Fibroblast of lung (primary cell): ENCODE measurements around the gene METTL21C. TPM values are rescaled to one million over a fixed set of nuclear protein-coding genes. Genes with fewer than 3 reads are reported as not detected.

Experiments used
- DNase-seq, 2 donors: peaks; one replicate each; pipeline versions ENCODE4 v3.0.0 to v3.0.0-alpha.2; 2010; ENCODE audit warnings: low read depth in 2 of 2
- H2AFZ ChIP-seq: 2 replicates; pipeline ENCODE4 v1.5.1; 2012; ENCODE audit warnings: low read length, control low read depth, inconsistent platforms
- H3K27ac ChIP-seq: 2 replicates; pipeline ENCODE4 v1.5.1; 2011; ENCODE audit warnings: low read length, control low read depth; ENCODE audit not compliant: insufficient read depth
- H3K27me3 ChIP-seq: 2 replicates; pipeline ENCODE4 v1.5.1; 2011; ENCODE audit warnings: mild to moderate bottlenecking, low read length; ENCODE audit not compliant: control insufficient read depth, insufficient read depth
- H3K36me3 ChIP-seq: 2 replicates; pipeline ENCODE4 v1.5.1; 2011; ENCODE audit warnings: low read length; ENCODE audit not compliant: control insufficient read depth, insufficient read depth
- H3K4me1 ChIP-seq: 2 replicates; pipeline ENCODE4 v1.5.1; 2011; ENCODE audit warnings: low read length; ENCODE audit not compliant: control insufficient read depth, insufficient read depth; ENCODE audit errors: extremely low read depth
- H3K4me2 ChIP-seq: 2 replicates; pipeline ENCODE4 v1.5.1; 2011; ENCODE audit warnings: low read length, control low read depth; ENCODE audit not compliant: insufficient read depth; ENCODE audit errors: extremely low read depth
- H3K4me3 ChIP-seq, 4 experiments: fragments of 200-600 bp in 1 of 4; sonication (generic) in 1 of 4; replicated peaks in 1 of 4; 2 replicates each; pipeline ENCODE4 v1.5.1; 2011 to 2016; ENCODE audit warnings: low read length in 4 of 4, low read depth in 3 of 4, mild to moderate bottlenecking in 3 of 4, control low read depth in 2 of 4, inconsistent platforms in 1 of 4, mixed read lengths in 1 of 4; ENCODE audit not compliant: insufficient read depth in 1 of 4; ENCODE audit errors: control extremely low read depth in 1 of 4
- H3K79me2 ChIP-seq: 2 replicates; pipeline ENCODE4 v1.5.1; 2012; ENCODE audit warnings: mild to moderate bottlenecking, low read length, inconsistent platforms; ENCODE audit not compliant: control insufficient read depth, insufficient read depth
- H3K9ac ChIP-seq: 2 replicates; pipeline ENCODE4 v1.5.1; 2011; ENCODE audit warnings: mild to moderate bottlenecking, low read length, control low read depth; ENCODE audit not compliant: insufficient read depth
- H3K9me3 ChIP-seq: 2 replicates; pipeline ENCODE4 v1.5.1; 2012; ENCODE audit warnings: low read depth, low read length; ENCODE audit not compliant: control insufficient read depth, insufficient read depth
- H4K20me1 ChIP-seq: 2 replicates; pipeline ENCODE4 v1.5.1; 2011; ENCODE audit warnings: low read length; ENCODE audit not compliant: control insufficient read depth, insufficient read depth; ENCODE audit errors: extremely low read depth
- CTCF ChIP-seq, 2 donors: IDR thresholded peaks in 1 of 2; conservative IDR thresholded peaks in 1 of 2; 1 replicate in 1 of 2; 2 replicates in 1 of 2; pipeline ENCODE4 v1.5.1; 2011 to 2012; ENCODE audit warnings: low read length in 2 of 2, control low read depth in 1 of 2, inconsistent platforms in 1 of 2, low read depth in 1 of 2, mild to moderate bottlenecking in 1 of 2
- EZH2 ChIP-seq: IDR thresholded peaks from 2 replicates; pipeline ENCODE4 v1.5.1; 2012; ENCODE audit warnings: low read length, control low read depth, mild to moderate bottlenecking; ENCODE audit errors: missing control alignments
- polyA plus RNA-seq, 2 donors: library from polyadenylated mRNA; depleted of rRNA in 1 of 2; stranded (reverse) in 1 of 2; unstranded in 1 of 2; fragments of >200 nt; gene quantifications; 2 replicates each; pipeline ENCODE4 v1.2.1, GENCODE V29; 2011 to 2012; ENCODE audit warnings: missing spikeins in 1 of 2
- total RNA-seq: library from RNA; depleted of rRNA; stranded (reverse); fragments of >200 nt; gene quantifications from 2 replicates; pipeline ENCODE4 v1.2.1, GENCODE V29; 2014

Gene METTL21C
- total and polyA plus RNA-seq, 2 donors (not counting 1 experiment from before 2014, with no cell fraction given): 0.17 TPM; not detected in 1

DNA sequence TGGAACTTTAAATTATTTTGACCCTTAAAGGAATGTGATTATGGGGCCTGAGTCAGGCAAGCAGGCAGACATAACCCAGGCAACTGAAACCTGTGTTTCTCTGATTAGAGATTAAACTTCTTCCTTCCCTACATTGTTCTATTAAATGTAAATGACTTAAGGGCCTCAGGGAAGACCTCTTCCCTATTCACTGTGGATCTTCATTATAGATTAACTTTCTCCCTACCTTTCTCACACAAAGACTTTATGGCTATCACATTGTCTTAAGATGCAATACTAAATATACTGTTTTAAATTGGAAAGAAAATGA is 8.8 kb upstream of the METTL21C start:
- peaks cover 6% of the 10 kb centered on the region for H3K4me1 ChIP-seq

GRCh38 chr13:102702965-102703725 is 8.3 kb upstream of the METTL21C start:
- no peaks in the 10 kb centered on the region for H3K9me3 ChIP-seq
- H3K79me2 ChIP-seq: no peaks in the 10 kb centered on the region
- no peaks in the 10 kb centered on the region for H4K20me1 ChIP-seq
- no peaks in the 10 kb centered on the region for H3K27me3 ChIP-seq
- peak in 1 of 2 donors; percentile 43 for DNase-seq
- H3K36me3 ChIP-seq: no peaks in the 10 kb centered on the region
- H3K9ac ChIP-seq: no peak overlapping the region
- H3K4me1 ChIP-seq: peaks cover 4% of the 10 kb centered on the region
- H2AFZ ChIP-seq: no peak overlapping the region
- no peak overlapping the region for H3K4me3 ChIP-seq
- TF ChIP-seq EZH2 (no peak), CTCF (conservative IDR thresholded peaks at IDR 0.05 in 1 of 2, IDR thresholded peaks at IDR 0.05 in 1 of 2; ENCODE audit: low read depth in 1 of 2, low read length in 2 of 2) (no peak)
- H3K27ac ChIP-seq: no peak overlapping the region
- peak overlapping the region; percentile 38 for H3K4me2 ChIP-seq

More for the DNA sequence above, 8.8 kb upstream of the METTL21C start:
- Histone ChIP-seq H3K4me3 (no peak overlapping the region), H3K79me2 (no peaks in the 10 kb centered on the region), H2AFZ (no peak overlapping the region), H3K27ac (no peak overlapping the region), H3K9ac (no peak overlapping the region), H3K36me3 (no peaks in the 10 kb centered on the region), H3K4me2 (peak overlapping the region; percentile 38), H3K27me3 (no peaks in the 10 kb centered on the region), H4K20me1 (no peaks in the 10 kb centered on the region), H3K9me3 (no peaks in the 10 kb centered on the region)
- no peak for DNase-seq
- TF ChIP-seq CTCF (conservative IDR thresholded peaks at IDR 0.05 in 1 of 2, IDR thresholded peaks at IDR 0.05 in 1 of 2; ENCODE audit: low read depth in 1 of 2, low read length in 2 of 2): no peak

DNA sequence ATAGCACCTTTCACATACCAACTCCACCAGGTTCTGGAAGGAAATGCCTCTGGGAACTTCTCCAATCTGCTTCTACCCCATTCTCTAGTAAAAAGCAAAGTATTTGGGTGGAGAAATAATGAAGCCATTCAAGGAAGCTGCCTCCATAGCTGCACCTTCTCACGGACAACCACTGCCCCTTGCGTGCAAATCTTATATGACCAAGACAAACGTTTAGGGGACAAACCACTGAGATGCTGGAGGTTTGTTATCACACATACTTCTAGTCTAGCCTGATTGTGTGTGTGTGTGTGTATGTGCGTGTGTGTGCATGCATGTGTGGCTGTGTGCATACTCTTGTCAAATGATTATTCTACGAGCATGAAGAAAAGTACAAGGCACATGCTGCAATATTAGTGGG is 6.5 kb upstream of the METTL21C start:
- Histone ChIP-seq H3K4me2 (no peak overlapping the region), H3K36me3 (no peaks in the 10 kb centered on the region), H3K4me1 (no peaks in the 10 kb centered on the region), H3K27ac (no peak overlapping the region), H3K4me3 (no peak overlapping the region), H3K9me3 (no peaks in the 10 kb centered on the region), H4K20me1 (no peaks in the 10 kb centered on the region), H3K27me3 (peaks cover 2% of the 10 kb centered on the region), H2AFZ (no peak overlapping the region), H3K79me2 (no peaks in the 10 kb centered on the region), H3K9ac (no peak overlapping the region)
- TF ChIP-seq CTCF (conservative IDR thresholded peaks at IDR 0.05 in 1 of 2, IDR thresholded peaks at IDR 0.05 in 1 of 2; ENCODE audit: low read depth in 1 of 2, low read length in 2 of 2): no peak
- no peak for TF ChIP-seq EZH2
- no peak for DNase-seq
